Pulmonary artery endothelial cell (primary cell): Measurements from ENCODE around the gene FAM53A. TPM values are rescaled to one million over a fixed set of nuclear protein-coding genes. Genes with fewer than 3 reads are reported as not detected.
"Not testable (repeated sequence)": the region's sequence is repeated elsewhere in the genome, so short reads cannot be mapped to it uniquely, and the experiment has no call there.

Experiments used
- DNase-seq: peaks from one replicate; pipeline ENCODE4 v3.0.0-alpha.2; 2011; ENCODE audit warnings: low read depth, low spot score
- total RNA-seq: library from RNA; depleted of rRNA; stranded (reverse); fragments of >200 nt; gene quantifications from 2 replicates; pipeline ENCODE4 v1.2.3, GENCODE V29; 2014

The FAM53A gene
- total RNA-seq, 1 donor from 2014 or later = 2.6 TPM

GRCh38 chr4:1607436-1608195 lies 76.5 kb downstream of the FAM53A start:
- DNase-seq = not testable (repeated sequence)

GRCh38 chr4:1604706-1605205 lies 79.4 kb downstream of the FAM53A start:
- DNase-seq = no peak

- DNase-seq = no peak
Measured at GRCh38 chr4:1604181-1604705, 79.9 kb downstream of the FAM53A start.

- no peak for DNase-seq
Measured at GRCh38 chr4:1603413-1604135, 80.5 kb downstream of the FAM53A start.

GRCh38 chr4:1602655-1603412 lies 81.3 kb downstream of the FAM53A start:
- DNase-seq = no peak

- no peak for DNase-seq
Measured at GRCh38 chr4:1601852-1602654, 82.1 kb downstream of the FAM53A start.

- DNase-seq = no peak
Measured at GRCh38 chr4:1601533-1601835, 82.6 kb downstream of the FAM53A start.

GRCh38 chr4:1600811-1601532 lies 83.1 kb downstream of the FAM53A start:
- no peak for DNase-seq

GRCh38 chr4:1600211-1600780 lies 83.8 kb downstream of the FAM53A start:
- no peak for DNase-seq

- no peak for DNase-seq
Measured at GRCh38 chr4:1599491-1600210, 84.5 kb downstream of the FAM53A start.

GRCh38 chr4:1599026-1599481 lies 85.1 kb downstream of the FAM53A start:
- DNase-seq = no peak

GRCh38 chr4:1598206-1599025 lies 85.7 kb downstream of the FAM53A start:
- no peak for DNase-seq

GRCh38 chr4:1597021-1597931 lies 86.8 kb downstream of the FAM53A start:
- no peak for DNase-seq

- DNase-seq = no peak
Measured at GRCh38 chr4:1596393-1596792, 87.7 kb downstream of the FAM53A start.

GRCh38 chr4:1595789-1596325 lies 88.3 kb downstream of the FAM53A start:
- no peak for DNase-seq

GRCh38 chr4:1594871-1595788 lies 89.0 kb downstream of the FAM53A start:
- DNase-seq = no peak
